Measurements from ENCODE around the gene CD86. TPM values are rescaled to one million over a fixed set of nuclear protein-coding genes. Genes with fewer than 3 reads are reported as not detected.

Gene CD86
- total and polyA plus RNA-seq, 8 donors = 0.31 to 9.0 (median 0.55) TPM

GRCh38 chr3:122021811-122022401 lies 33.3 kb upstream of the CD86 start, which contains the start of gene ILDR1:
Gene ILDR1, minus strand, starts transcription at chr3:122022247. Its CDS starts 170 bp downstream, at chr3:122022077.
- no peak for FAIRE-seq
- Histone ChIP-seq H3K36me3 (no peaks in the 10 kb centered on the region), H3K9me3 (no peaks in the 10 kb centered on the region), H3K4me3 (peak within 1 kb of the TSS; percentile 46 to 79 (median 55)), H3K27ac (peak within 1 kb of the TSS; percentile 61 to 85 (median 81)), H3K4me1 (peaks cover 0 to 7% (median 0%) of the 10 kb centered on the region in 3 donors), H3K27me3 (no peaks in the 10 kb centered on the region)
- intact Hi-C loops (cut with DNase I) = no loop called here
- DNase-seq = peak; percentile 74 to 91 (median 76)
- 3% methylated on average over 42 to 43 of the region's 43 CpGs for WGBS, 2 donors
- TF ChIP-seq CTCF (IDR thresholded peaks at IDR 0.05) = no peak
- peak; percentile 98 to 99 (median 99) for ATAC-seq

- no peaks in the 10 kb centered on the region for H3K36me3 ChIP-seq
- DNase-seq (no peak), ATAC-seq (no peak), FAIRE-seq (no peak)
- no peak overlapping the region for H3K4me3 ChIP-seq
- peaks cover 0 to 7% (median 0%) of the 10 kb centered on the region in 3 donors for H3K4me1 ChIP-seq
- no peak overlapping the region for H3K27ac ChIP-seq
- WGBS, 2 donors = 80 to 82% methylated on average over 8 of the region's 8 CpGs
- intact Hi-C loops (cut with DNase I) = no loop called here
- TF ChIP-seq CTCF (IDR thresholded peaks at IDR 0.05) = no peak
- no peaks in the 10 kb centered on the region for H3K27me3 ChIP-seq
- no peaks in the 10 kb centered on the region for H3K9me3 ChIP-seq
These were observed 31.7 kb upstream of the CD86 start for GRCh38 chr3:122023335-122023910.

GRCh38 chr3:122024800-122025199 lies 30.4 kb upstream of the CD86 start:
- WGBS, 2 donors = 14% methylated on average over 2 of the region's 2 CpGs
- FAIRE-seq (no peak), DNase-seq (no peak), ATAC-seq (no peak)
- intact Hi-C loops (cut with DNase I) = no loop called here
- no peaks in the 10 kb centered on the region for H3K36me3 ChIP-seq
- no peak overlapping the region for H3K4me3 ChIP-seq
- no peaks in the 10 kb centered on the region for H3K9me3 ChIP-seq
- H3K27me3 ChIP-seq = no peaks in the 10 kb centered on the region
- H3K4me1 ChIP-seq = peaks cover 0 to 7% (median 0%) of the 10 kb centered on the region in 3 donors
- TF ChIP-seq CTCF (IDR thresholded peaks at IDR 0.05) = no peak
- no peak overlapping the region for H3K27ac ChIP-seq

- intact Hi-C loops (cut with DNase I) = no loop called here
- FAIRE-seq = no peak
- no peak for DNase-seq
- Histone ChIP-seq H3K36me3 (no peaks in the 10 kb centered on the region), H3K4me1 (peaks cover 0 to 7% (median 0%) of the 10 kb centered on the region in 3 donors), H3K27me3 (no peaks in the 10 kb centered on the region), H3K4me3 (no peak overlapping the region), H3K9me3 (no peaks in the 10 kb centered on the region), H3K27ac (no peak overlapping the region)
- ATAC-seq = no peak
- no peak for TF ChIP-seq CTCF (IDR thresholded peaks at IDR 0.05)
These were observed 29.9 kb upstream of the CD86 start for GRCh38 chr3:122025296-122025695.
